Dermis blood vessel endothelial cell (primary cell): Measurements from ENCODE around the gene SCN1B. TPM values are rescaled to one million over a fixed set of nuclear protein-coding genes. Genes with fewer than 3 reads are reported as not detected.
"Not testable (repeated sequence)": the region's sequence is repeated elsewhere in the genome, so short reads cannot be mapped to it uniquely, and the experiment has no call there.

ENCODE experiments used
- DNase-seq: peaks from one replicate; pipeline ENCODE4 v3.0.0; 2010
- total RNA-seq: library from RNA; depleted of rRNA; stranded (reverse); fragments of >200 nt; gene quantifications from 2 replicates; pipeline ENCODE4 v1.2.3, GENCODE V29; 2014

The SCN1B gene
- total RNA-seq, 1 donor from 2014 or later: 6.5 TPM

- no peak for DNase-seq
Observed at GRCh38 chr19:35002037-35002535, 28.2 kb upstream of the SCN1B start.

- DNase-seq: no peak
Observed at GRCh38 chr19:35004517-35005255, 25.6 kb upstream of the SCN1B start.

GRCh38 chr19:35005256-35005977 lies 24.9 kb upstream of the SCN1B start:
- DNase-seq: no peak

DNA sequence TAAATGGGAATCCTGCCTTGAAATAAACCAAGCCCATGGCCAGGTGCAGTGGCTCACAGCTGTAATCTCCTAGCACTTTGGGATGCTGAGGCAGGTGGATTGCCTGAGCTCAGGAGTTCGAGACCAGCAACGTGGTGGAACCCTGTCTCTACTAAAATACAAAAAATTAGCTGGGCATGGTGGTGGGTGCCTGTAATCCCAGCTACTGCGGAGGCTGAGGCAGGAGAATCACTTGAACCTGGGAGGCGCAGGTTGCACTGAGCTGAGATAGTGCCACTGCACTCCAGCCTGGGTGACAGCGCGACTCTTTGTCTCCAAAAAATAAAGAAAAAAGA lies 24.3 kb upstream of the SCN1B start:
- not testable (repeated sequence) for DNase-seq

DNA sequence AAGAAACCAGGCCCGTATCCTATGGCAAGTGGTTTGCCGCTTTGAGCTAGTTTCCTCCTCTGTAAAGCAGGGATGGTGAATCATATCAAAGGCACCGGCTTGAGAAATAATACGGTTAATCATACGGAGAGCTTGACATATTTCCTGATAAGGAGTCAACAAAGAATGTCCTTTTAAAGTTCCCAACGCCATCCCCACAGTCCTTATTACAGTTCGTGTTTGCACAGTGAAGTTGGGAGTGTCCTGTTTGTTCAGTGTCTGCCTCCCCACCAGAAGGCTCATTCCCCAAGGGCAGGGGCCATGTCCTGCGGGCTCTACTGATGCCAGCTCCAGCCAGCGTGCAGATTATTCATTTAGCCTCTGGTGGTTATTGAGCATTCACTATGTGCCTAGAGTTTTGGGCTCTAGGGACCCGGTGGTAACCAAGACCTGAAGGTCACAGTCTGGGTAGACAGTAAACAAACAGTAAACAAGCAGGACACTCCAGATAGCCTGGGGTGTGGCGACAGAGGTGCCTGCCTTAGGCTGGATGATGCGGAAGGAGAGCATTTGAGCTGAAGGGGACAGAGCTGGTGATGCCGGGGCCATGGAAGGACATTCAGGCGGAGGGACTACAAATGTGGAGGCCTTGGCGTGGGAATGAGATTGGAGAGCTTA lies 23.8 kb upstream of the SCN1B start:
- peak; percentile 75 for DNase-seq

- no peak for DNase-seq
Observed at GRCh38 chr19:35006999-35007365, 23.3 kb upstream of the SCN1B start.

DNA sequence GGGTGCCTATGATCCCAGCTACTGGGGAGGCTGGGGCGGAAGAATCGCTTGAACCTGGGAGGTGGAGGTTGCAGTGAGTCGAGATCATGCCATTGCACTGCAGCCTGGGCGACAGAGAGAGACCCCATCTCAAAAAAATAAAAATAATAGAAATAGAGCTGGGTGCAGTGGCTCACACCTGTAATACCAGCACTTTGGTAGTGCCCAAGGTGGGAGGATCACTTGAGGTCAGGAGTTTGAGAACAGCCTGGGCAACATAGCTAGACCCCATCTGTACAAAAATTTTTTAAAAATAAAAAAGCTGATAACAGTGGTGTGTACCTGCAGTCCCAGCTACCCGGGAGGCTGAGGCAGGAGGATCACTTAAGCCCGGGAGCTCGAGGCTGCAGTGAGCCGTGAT lies 22.8 kb upstream of the SCN1B start:
- not testable (repeated sequence) for DNase-seq

- no peak for DNase-seq
Observed at GRCh38 chr19:35008891-35009341, 21.4 kb upstream of the SCN1B start.

DNA sequence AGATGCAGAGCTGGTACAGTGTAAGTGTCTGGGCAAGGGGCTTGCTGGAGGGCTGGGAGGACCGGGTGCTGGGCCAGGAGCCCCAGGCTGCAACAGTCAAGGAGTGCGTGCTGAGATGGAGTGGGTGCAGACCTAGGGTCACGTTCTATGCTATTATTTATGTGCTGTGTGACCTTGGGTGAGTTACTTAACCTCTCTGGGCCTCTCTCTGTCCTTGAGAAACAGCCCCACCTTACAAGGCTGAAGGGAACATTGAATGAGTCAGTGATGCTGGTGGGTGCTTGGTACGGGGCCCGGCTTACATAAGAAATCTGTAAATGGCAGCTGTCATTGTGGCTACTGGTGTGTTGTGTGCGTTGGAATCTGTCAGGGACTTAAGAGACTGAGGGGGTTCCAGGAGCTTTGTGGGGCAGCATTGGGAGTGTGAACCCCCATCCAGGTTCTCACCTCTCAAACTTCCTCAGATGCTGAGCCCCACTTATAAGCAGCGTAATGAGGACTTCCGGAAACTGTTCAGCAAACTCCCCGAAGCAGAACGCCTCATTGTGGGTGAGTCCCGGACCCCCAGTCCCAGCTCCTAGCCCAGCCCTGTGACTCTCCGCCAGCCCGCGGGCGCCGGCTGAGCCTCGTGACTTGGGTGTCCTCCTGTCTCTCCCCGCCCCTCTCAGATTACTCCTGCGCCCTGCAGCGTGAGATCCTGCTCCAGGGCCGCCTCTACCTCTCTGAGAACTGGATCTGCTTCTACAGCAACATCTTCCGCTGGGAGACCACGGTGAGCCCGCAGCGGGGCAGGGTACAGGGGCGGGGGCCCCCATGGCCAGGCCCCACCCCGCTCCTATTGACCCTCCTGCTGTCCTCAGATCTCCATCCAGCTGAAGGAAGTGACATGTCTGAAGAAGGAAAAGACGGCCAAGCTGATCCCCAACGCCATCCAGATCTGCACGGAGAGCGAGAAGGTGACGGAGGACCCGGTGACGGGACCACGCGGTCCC lies 20.6 kb upstream of the SCN1B start:
- DNase-seq: no peak

GRCh38 chr19:35011091-35011689 lies 19.1 kb upstream of the SCN1B start:
- no peak for DNase-seq

DNA sequence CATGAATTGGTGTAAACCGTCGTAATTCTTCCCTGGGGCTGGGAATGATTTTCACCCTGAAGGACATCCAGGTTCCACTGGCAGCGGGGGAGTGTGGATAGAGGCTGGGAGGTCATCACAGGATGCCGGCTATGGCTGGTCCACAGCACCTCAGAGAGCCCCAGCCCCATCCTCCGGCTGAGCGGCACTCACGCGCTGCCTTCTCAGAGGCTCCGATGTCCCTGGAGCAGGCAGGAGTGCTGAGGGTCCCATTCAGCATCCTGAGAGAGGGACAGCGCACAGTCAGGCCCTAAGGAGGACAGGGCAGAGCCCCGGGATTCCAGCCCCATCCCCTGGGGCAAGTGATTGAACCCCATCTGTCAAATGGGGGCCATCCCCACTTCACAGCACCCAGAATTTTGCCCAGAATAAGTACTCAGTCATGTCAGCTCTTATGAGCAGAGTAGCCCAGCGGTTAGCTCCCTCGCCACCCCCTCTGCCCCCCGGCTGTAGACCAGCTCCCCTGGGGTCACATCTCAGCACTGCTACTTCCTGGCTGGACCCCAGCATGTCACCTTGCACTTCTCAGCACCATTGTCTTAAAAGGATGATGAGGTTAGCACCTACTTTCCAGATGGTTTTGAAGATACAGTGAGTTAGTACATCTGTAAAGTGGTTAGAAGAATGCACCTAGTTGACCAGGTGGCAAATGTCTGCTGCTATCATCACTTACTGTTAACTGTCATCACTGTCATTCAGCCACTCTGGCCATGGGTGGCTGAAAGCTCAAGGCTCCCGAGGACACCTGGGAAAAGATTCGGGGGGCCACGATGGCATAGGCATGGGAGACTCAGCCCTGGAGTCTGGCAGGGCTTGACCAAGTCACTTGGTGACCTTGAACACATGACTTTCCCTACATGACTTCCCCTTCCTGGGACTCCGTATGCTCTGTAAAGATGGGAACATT lies 18.3 kb upstream of the SCN1B start:
- no peak for DNase-seq

- DNase-seq: peak; percentile 82
Observed at GRCh38 chr19:35013041-35013819, 17.0 kb upstream of the SCN1B start.

GRCh38 chr19:35013820-35014754 lies 16.2 kb upstream of the SCN1B start:
- peak; percentile 46 for DNase-seq

DNA sequence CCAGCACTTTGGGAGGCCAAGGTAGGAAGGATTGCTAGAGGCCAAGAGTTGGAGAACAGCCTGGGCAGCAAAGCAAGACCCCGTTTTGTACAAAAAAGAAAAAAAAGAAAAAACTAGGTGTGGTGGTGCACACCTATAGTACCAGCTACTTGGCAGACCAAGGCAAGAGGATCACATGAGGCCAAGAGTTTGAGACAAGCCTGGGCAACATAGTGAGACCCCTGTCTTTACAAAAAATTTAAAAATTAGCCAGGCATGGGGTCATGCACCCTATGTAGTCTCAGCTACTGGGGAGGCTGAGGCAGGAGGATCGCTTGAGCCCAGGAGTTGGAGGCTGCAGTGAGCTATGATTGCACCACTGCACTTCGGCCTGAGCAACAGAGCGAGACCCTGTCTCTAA lies 15.5 kb upstream of the SCN1B start:
- not testable (repeated sequence) for DNase-seq

DNA sequence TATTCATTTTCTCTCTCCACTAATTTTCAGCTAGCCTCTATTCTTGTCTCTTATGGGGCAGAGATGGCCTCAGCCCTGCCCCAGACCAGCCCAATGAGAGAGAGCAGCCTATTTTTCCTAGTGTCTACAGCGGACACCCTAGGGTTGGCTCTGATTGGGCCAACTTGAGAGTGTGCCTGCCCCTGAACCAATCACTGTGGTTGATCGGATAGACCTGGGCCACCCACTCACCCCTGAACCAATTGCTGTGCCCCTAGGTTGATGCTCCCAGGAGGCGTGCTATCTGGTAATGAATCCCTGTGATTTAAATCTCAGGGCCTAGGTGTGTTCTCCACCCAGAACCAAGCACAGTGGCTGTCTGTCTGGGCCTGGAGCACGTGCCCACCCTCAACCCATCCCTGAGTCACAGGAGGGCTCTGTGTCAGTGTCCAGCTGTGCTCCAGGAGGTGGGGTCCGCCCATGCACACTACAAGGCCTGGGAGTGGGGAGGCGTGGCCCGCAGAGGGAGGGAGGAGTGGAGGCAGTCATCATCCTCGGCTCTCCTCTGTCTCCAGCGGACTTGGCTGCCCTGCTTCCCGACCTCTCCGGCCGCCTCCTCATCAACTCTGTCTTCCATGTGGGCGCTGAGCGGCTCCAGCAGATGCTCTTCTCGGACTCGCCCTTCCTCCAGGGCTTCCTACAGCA lies 14.9 kb upstream of the SCN1B start:
- DNase-seq: no peak

GRCh38 chr19:35015954-35016351 lies 14.3 kb upstream of the SCN1B start:
- no peak for DNase-seq

GRCh38 chr19:35017507-35017906 lies 12.8 kb upstream of the SCN1B start:
- no peak for DNase-seq

GRCh38 chr19:35018379-35018778 lies 11.9 kb upstream of the SCN1B start:
- no peak for DNase-seq
